HepG2 (cell line): ENCODE data around the gene SLC5A10. TPM values are rescaled to one million over a fixed set of nuclear protein-coding genes. Genes with fewer than 3 reads are reported as not detected.

Experiments
- ATAC-seq: fragments of 200-7000 bp; cut with Tn5 transposase; 3 replicates; pipeline ENCODE4 v1.9.1; 2020; ENCODE audit warnings: mild to moderate bottlenecking, moderate library complexity
- BruUV-seq: library from RNA; stranded (reverse); fragments of 400-500 nt; replicated peaks from 2 replicates; lab custom pipeline; 2021; lab: Mats Ljungman, UMichigan
- CTCF ChIA-PET: fragments of 300-600 bp; formaldehyde crosslinking; extraction: SDS; loops from one replicate; lab custom pipeline; 2021; ENCODE audit warnings: low total read pairs, inconsistent platforms, low intra/inter-chr PET ratio; lab: Yijun Ruan, JAX
- POLR2A ChIA-PET: fragments of 350-600 bp; sonication (Branson Sonifier 250); formaldehyde crosslinking; loops from one replicate; lab custom pipeline; 2020; ENCODE audit warnings: antibody characterized with exemption, inconsistent platforms; lab: Yijun Ruan, JAX
- DNase-seq: peaks from one replicate; pipeline ENCODE4 v3.0.0-alpha.2; 2015; ENCODE audit warnings: low spot score
- FAIRE-seq: peaks from 3 replicates; lab custom pipeline; 2011; peaks lifted over from hg19 to GRCh38; lab: Jason Lieb, UNC
- H2AFZ ChIP-seq: one replicate; pipeline ENCODE4 v1.6.1; 2011; ENCODE audit warnings: low read length, inconsistent platforms
- H3K27ac ChIP-seq: fragments of 300-600 bp; 3 replicates; pipeline ENCODE4 v1.8.0; 2011; ENCODE audit warnings: mixed run types, mild to moderate bottlenecking, mixed read lengths, low read length, inconsistent platforms; ENCODE audit not compliant: insufficient read depth; ENCODE audit errors: extremely low read length
- H3K27me3 ChIP-seq, 2 experiments: fragments of 200-600 bp in 1 of 2; 2 replicates in 1 of 2; 3 replicates in 1 of 2; pipeline versions ENCODE4 v1.6.0 to v1.8.0; 2011; ENCODE audit warnings: low read length in 2 of 2, mild to moderate bottlenecking in 2 of 2, moderate library complexity in 2 of 2, inconsistent platforms in 1 of 2; ENCODE audit not compliant: insufficient read depth in 2 of 2, control insufficient read depth in 1 of 2
- H3K36me3 ChIP-seq, 2 experiments: fragments of 200-600 bp in 1 of 2; replicated peaks in 1 of 2; 2 replicates in 1 of 2; 3 replicates in 1 of 2; pipeline versions ENCODE4 v1.5.1 to v1.8.0; 2011; ENCODE audit warnings: low read length in 2 of 2, inconsistent platforms in 1 of 2; ENCODE audit not compliant: insufficient read depth in 2 of 2, control insufficient read depth in 1 of 2
- H3K4me1 ChIP-seq: 2 replicates; pipeline ENCODE4 v1.5.1; 2012; ENCODE audit warnings: low read length, inconsistent platforms; ENCODE audit not compliant: insufficient read depth
- H3K4me2 ChIP-seq: 2 replicates; pipeline ENCODE4 v1.6.0; 2011; ENCODE audit warnings: low read depth, low read length, inconsistent platforms
- H3K4me3 ChIP-seq, 3 experiments: fragments of 200-600 bp in 1 of 3; sonication (generic), shearing (Covaris generic) in 1 of 3; replicated peaks in 1 of 3; 2 replicates each; pipeline ENCODE4 v1.5.1; 2011 to 2016; ENCODE audit warnings: low read length in 3 of 3, inconsistent platforms in 2 of 3, low read depth in 2 of 3, mild to moderate bottlenecking in 2 of 3, control low read depth in 1 of 3, mixed read lengths in 1 of 3; ENCODE audit not compliant: insufficient read depth in 1 of 3
- H3K79me2 ChIP-seq: one replicate; pipeline ENCODE4 v1.6.1; 2011; ENCODE audit warnings: low read length, inconsistent platforms; ENCODE audit not compliant: insufficient read depth
- H3K9ac ChIP-seq: 2 replicates; pipeline ENCODE4 v1.6.0; 2011; ENCODE audit warnings: mild to moderate bottlenecking, low read depth, low read length, inconsistent platforms; ENCODE audit not compliant: insufficient read depth
- H3K9me3 ChIP-seq: 2 replicates; pipeline ENCODE4 v1.5.1; 2012; ENCODE audit warnings: mild to moderate bottlenecking, low read length
- H4K20me1 ChIP-seq: 2 replicates; pipeline ENCODE4 v1.6.0; 2011; ENCODE audit warnings: inconsistent platforms, mild to moderate bottlenecking, low read length, moderate library complexity; ENCODE audit not compliant: insufficient read depth
- MZF1 ChIP-seq: sonication (generic); formaldehyde crosslinking; IDR thresholded peaks from 2 replicates; pipeline ENCODE4 v1.8.1; 2023; ENCODE audit warnings: mild to moderate bottlenecking, missing genetic modification reagents, borderline replicate concordance
- NFE2L1 ChIP-seq: sonication (generic); formaldehyde crosslinking; IDR thresholded peaks from 2 replicates; pipeline ENCODE4 v1.4.0; 2020; ENCODE audit warnings: missing genetic modification reagents, mild to moderate bottlenecking, borderline replicate concordance
- RBFOX2 ChIP-seq: fragments of 200-400 bp; formaldehyde crosslinking; IDR thresholded peaks from 2 replicates; pipeline ENCODE4 v1.6.1; 2017; ENCODE audit warnings: low read depth, mild to moderate bottlenecking, low read length
- SALL2 ChIP-seq: sonication (generic); formaldehyde crosslinking; IDR thresholded peaks from 2 replicates; pipeline ENCODE4 v1.8.1; 2023; ENCODE audit warnings: mild to moderate bottlenecking, missing genetic modification reagents, inconsistent platforms
- THAP8 ChIP-seq: sonication (generic); formaldehyde crosslinking; IDR thresholded peaks from 2 replicates; pipeline ENCODE4 v1.5.1; 2020; ENCODE audit warnings: missing genetic modification reagents, mild to moderate bottlenecking, borderline replicate concordance
- ZBTB1 ChIP-seq: sonication (generic); formaldehyde crosslinking; IDR thresholded peaks from 2 replicates; pipeline ENCODE4 v1.4.0; 2020; ENCODE audit warnings: missing genetic modification reagents, borderline replicate concordance
- ZNF337 ChIP-seq: sonication (generic); formaldehyde crosslinking; IDR thresholded peaks from 2 replicates; pipeline ENCODE4 v1.5.1; 2020; ENCODE audit warnings: missing genetic modification reagents, low read depth, mild to moderate bottlenecking, borderline replicate concordance
- ZNF639 ChIP-seq: conservative IDR thresholded peaks from 2 replicates; pipeline ENCODE4 v1.6.1; 2018; ENCODE audit warnings: missing genetic modification reagents
- WGBS: methylation state at CpG from one replicate; pipeline ENCODE4 v1.1.6; 2017; ENCODE audit warnings: low lambda C conversion rate; 5-methylcytosine and 5-hydroxymethylcytosine counted together
- in situ Hi-C: cut with HindIII; loops from 2 replicates; pipeline ENCODE4 v1.10.0; 2017; ENCODE audit warnings: low pct_unique_long_range_greater_than_20kb; ENCODE audit not compliant: extremely low pct_ligation_motif_present
- intact Hi-C: fragments of 100-400 bp; cut with micrococcal nuclease; formaldehyde crosslinking; loops from one replicate; pipeline ENCODE4 v1.10.0; 2022; ENCODE audit not compliant: unreplicated experiment
- polyA plus RNA-seq, 8 experiments: library from polyadenylated mRNA; depleted of rRNA in 3 of 8; stranded (reverse) in 7 of 8; unstranded in 1 of 8; fragments of >200 nt; fragmentation: Illumina TruSeq in 4 of 8; extraction: Trizol in 4 of 8; gene quantifications; 2 replicates each; pipeline versions ENCODE4 v1.2.1 to v1.2.3, GENCODE V29; 2011 to 2016; ENCODE audit warnings: low read depth in 4 of 8, missing spikeins in 1 of 8, mixed read lengths in 1 of 8; ENCODE audit not compliant: insufficient read depth in 1 of 8
- total RNA-seq, 5 experiments: library from RNA; depleted of rRNA; stranded (reverse); fragments of >200 nt; fragmentation: Illumina TruSeq; extraction: Trizol; gene quantifications; 2 replicates each; pipeline ENCODE4 v1.2.3, GENCODE V29; 2016; ENCODE audit warnings: low read depth in 1 of 5
- TF ChIP-seq, protein P1 (sequence below): sonication (generic); formaldehyde crosslinking; IDR thresholded peaks from 2 replicates; pipeline ENCODE4 v1.8.1; 2023; ENCODE audit warnings: missing genetic modification reagents, inconsistent platforms, borderline replicate concordance
- TF ChIP-seq, protein P2 (sequence below): sonication (generic); formaldehyde crosslinking; IDR thresholded peaks from 2 replicates; pipeline ENCODE4 v1.5.0; 2020; ENCODE audit warnings: mild to moderate bottlenecking, missing genetic modification reagents

Gene SLC5A10
- total and polyA plus RNA-seq, 2 of the 13 experiments (the other 11 are each of a cell fraction or from before 2014, with no cell fraction given), result 0.05 TPM; not detected in 1

DNA sequence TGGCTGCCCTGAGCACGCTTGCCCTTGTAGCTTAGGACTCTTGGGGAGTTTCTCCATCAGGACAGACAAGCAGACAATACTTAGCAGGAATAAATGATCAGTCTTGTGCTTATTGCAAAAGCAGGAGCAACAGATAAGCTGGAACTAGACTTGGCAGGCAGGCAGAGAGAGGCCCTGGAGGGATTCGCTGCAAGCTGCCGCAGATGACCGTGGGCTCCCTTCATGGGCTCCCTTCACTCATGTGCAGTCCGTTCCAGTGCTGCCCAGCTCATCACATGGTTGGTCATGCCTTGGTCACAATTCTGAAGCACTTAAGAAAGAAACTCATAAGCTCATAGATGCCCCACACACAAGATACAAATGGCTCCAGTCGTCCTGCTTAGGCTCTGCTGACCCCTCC is 2.4 kb upstream of the SLC5A10 start:
- ATAC-seq (no peak), FAIRE-seq (no peak), DNase-seq (no peak)
- intact Hi-C loops, result no loop called here
- CTCF ChIA-PET, result no interaction called here
- Histone ChIP-seq H3K4me2 (no peak overlapping the region), H3K27me3 (peaks cover 1 to 33% of the 10 kb centered on the region in 2 experiments; a peak in 3 of 5 replicates), H2AFZ (no peak overlapping the region), H3K27ac (no peak overlapping the region), H3K4me3 (no peak overlapping the region), H3K36me3 (no peaks in the 10 kb centered on the region), H3K9me3 (no peaks in the 10 kb centered on the region), H4K20me1 (no peaks in the 10 kb centered on the region), H3K4me1 (peaks cover 44% of the 10 kb centered on the region), H3K79me2 (no peaks in the 10 kb centered on the region), H3K9ac (no peak overlapping the region)
- no TSS peak for BruUV-seq
- in situ Hi-C loops, result no loop called here
- POLR2A ChIA-PET, result no interaction called here
- TF ChIP-seq, protein P1, sequence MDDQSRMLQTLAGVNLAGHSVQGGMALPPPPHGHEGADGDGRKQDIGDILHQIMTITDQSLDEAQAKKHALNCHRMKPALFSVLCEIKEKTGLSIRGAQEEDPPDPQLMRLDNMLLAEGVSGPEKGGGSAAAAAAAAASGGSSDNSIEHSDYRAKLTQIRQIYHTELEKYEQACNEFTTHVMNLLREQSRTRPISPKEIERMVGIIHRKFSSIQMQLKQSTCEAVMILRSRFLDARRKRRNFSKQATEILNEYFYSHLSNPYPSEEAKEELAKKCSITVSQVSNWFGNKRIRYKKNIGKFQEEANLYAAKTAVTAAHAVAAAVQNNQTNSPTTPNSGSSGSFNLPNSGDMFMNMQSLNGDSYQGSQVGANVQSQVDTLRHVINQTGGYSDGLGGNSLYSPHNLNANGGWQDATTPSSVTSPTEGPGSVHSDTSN (CRISPR knock-in tag), result no peak
- 65% methylated on average over 5 of the region's 6 CpGs for WGBS

- H3K27ac ChIP-seq, result no peak overlapping the region
- no TSS peak for BruUV-seq
- H3K4me1 ChIP-seq, result peaks cover 46% of the 10 kb centered on the region
- CTCF ChIA-PET, result interaction anchor here (1.3 kb wide), 1 partner anchor 134 kb away, joined by 5 read pairs; no protein-coding TSS in a partner anchor
- POLR2A ChIA-PET, result no interaction called here
- no peaks in the 10 kb centered on the region for H3K79me2 ChIP-seq
- TF ChIP-seq NFE2L1 (CRISPR knock-in tag), result no peak
- TF ChIP-seq ZNF337, result no peak
- no peak for TF ChIP-seq MZF1
- no peak for TF ChIP-seq ZNF639 (CRISPR knock-in tag)
- TF ChIP-seq RBFOX2, result no peak
- no peak for TF ChIP-seq ZBTB1 (CRISPR knock-in tag)
- TF ChIP-seq, protein P2, sequence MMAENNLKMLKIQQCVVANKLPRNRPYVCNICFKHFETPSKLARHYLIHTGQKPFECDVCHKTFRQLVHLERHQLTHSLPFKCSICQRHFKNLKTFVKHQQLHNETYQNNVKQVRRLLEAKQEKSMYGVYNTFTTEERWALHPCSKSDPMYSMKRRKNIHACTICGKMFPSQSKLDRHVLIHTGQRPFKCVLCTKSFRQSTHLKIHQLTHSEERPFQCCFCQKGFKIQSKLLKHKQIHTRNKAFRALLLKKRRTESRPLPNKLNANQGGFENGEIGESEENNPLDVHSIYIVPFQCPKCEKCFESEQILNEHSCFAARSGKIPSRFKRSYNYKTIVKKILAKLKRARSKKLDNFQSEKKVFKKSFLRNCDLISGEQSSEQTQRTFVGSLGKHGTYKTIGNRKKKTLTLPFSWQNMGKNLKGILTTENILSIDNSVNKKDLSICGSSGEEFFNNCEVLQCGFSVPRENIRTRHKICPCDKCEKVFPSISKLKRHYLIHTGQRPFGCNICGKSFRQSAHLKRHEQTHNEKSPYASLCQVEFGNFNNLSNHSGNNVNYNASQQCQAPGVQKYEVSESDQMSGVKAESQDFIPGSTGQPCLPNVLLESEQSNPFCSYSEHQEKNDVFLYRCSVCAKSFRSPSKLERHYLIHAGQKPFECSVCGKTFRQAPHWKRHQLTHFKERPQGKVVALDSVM (CRISPR knock-in tag), result no peak
- no peak for TF ChIP-seq SALL2
- no peak for TF ChIP-seq THAP8 (CRISPR knock-in tag)
- H3K36me3 ChIP-seq, result no peaks in the 10 kb centered on the region
- no peaks in the 10 kb centered on the region for H4K20me1 ChIP-seq
- peaks cover 1 to 28% of the 10 kb centered on the region in 2 experiments; a peak in 3 of 5 replicates for H3K27me3 ChIP-seq
- FAIRE-seq (no peak), DNase-seq (no peak), ATAC-seq (no peak)
- H2AFZ ChIP-seq, result no peak overlapping the region
- intact Hi-C loops, result loop anchor here (10.0 kb wide), 1 partner anchor 136 kb away; no protein-coding TSS in a partner anchor
- H3K4me2 ChIP-seq, result no peak overlapping the region
- H3K4me3 ChIP-seq, result no peak overlapping the region
- in situ Hi-C loops, result no loop called here
- no peaks in the 10 kb centered on the region for H3K9me3 ChIP-seq
- 77% methylated on average over 4 of the region's 4 CpGs for WGBS
- H3K9ac ChIP-seq, result no peak overlapping the region
Observed at GRCh38 chr17:18950346-18950745, 1.6 kb upstream of the SLC5A10 start.
